K562 (cell line): ENCODE data around the gene PCNX2. TPM values are rescaled to one million over a fixed set of nuclear protein-coding genes. Genes with fewer than 3 reads are reported as not detected.

Source experiments
- C11orf30 ChIP-seq: fragments of 450-650 bp; IDR thresholded peaks from 2 replicates; pipeline ENCODE4 v1.6.1; 2016; ENCODE audit warnings: low read depth, mild to moderate bottlenecking
- CREM ChIP-seq: IDR thresholded peaks from 2 replicates; pipeline ENCODE4 v1.6.1; 2014; ENCODE audit warnings: antibody characterized with exemption, low read depth
- DACH1 ChIP-seq: fragments of 450-650 bp; IDR thresholded peaks from 2 replicates; pipeline ENCODE4 v1.6.1; 2018; ENCODE audit not compliant: partially characterized antibody
- E2F3 ChIP-seq: fragments of 250-450 bp; sonication (Bioruptor Pico); IDR thresholded peaks from 2 replicates; pipeline ENCODE4 v1.4.0; 2020; ENCODE audit warnings: mild to moderate bottlenecking
- ERF ChIP-seq: fragments of 450-650 bp; formaldehyde crosslinking; IDR thresholded peaks from 2 replicates; pipeline ENCODE4 v1.4.0; 2020; ENCODE audit warnings: mild to moderate bottlenecking, mixed read lengths
- ETV1 ChIP-seq: fragments of 450-650 bp; conservative IDR thresholded peaks from 2 replicates; pipeline ENCODE4 v1.6.1; 2016; ENCODE audit warnings: missing genetic modification characterization, control low read depth, low read depth, missing compliant biosample characterization
- HDAC3 ChIP-seq: fragments of 450-650 bp; IDR thresholded peaks from 2 replicates; pipeline ENCODE4 v1.6.1; 2018; ENCODE audit warnings: borderline replicate concordance, mild to moderate bottlenecking, moderate library complexity; ENCODE audit not compliant: partially characterized antibody
- HNRNPUL1 ChIP-seq: fragments of 200-400 bp; formaldehyde crosslinking; IDR thresholded peaks from 2 replicates; pipeline ENCODE4 v1.6.1; 2017; ENCODE audit warnings: low read length
- MTA1 ChIP-seq: fragments of 450-650 bp; IDR thresholded peaks from 2 replicates; pipeline ENCODE4 v1.6.1; 2017; ENCODE audit warnings: borderline replicate concordance
- MYNN ChIP-seq, 2 experiments: sonication (generic); formaldehyde crosslinking in 1 of 2; IDR thresholded peaks; 2 replicates each; pipeline versions ENCODE4 v1.5.0 to v1.6.1; 2016 to 2020; ENCODE audit warnings: antibody characterized with exemption in 1 of 2, missing genetic modification reagents in 1 of 2
- TBL1XR1 ChIP-seq, 2 experiments: IDR thresholded peaks; 2 replicates each; pipeline ENCODE4 v1.6.1; 2012; ENCODE audit warnings: improper control_type of control experiment in 2 of 2, low read length in 2 of 2, mild to moderate bottlenecking in 1 of 2
- TEAD2 ChIP-seq: fragments of 450-650 bp; IDR thresholded peaks from 2 replicates; pipeline ENCODE4 v1.6.1; 2016; ENCODE audit warnings: missing genetic modification characterization, control low read depth, missing compliant biosample characterization
- ZBTB17 ChIP-seq: fragments of 450-650 bp; formaldehyde crosslinking; IDR thresholded peaks from 2 replicates; pipeline ENCODE4 v1.4.0; 2020; ENCODE audit warnings: mild to moderate bottlenecking
- ZNF316 ChIP-seq: fragments of 450-650 bp; IDR thresholded peaks from 2 replicates; pipeline ENCODE4 v1.6.1; 2016
- ZNF41 ChIP-seq: fragments of 250-450 bp; sonication (Bioruptor Pico); conservative IDR thresholded peaks from 2 replicates; pipeline ENCODE4 v1.4.0; 2020; ENCODE audit warnings: mild to moderate bottlenecking
- polyA plus RNA-seq, 8 experiments: library from polyadenylated mRNA; depleted of rRNA in 4 of 8; stranded (reverse) in 5 of 8; unstranded in 3 of 8; fragments of >200 nt; fragmentation: Nextera tagmentation in 2 of 8; fragmentation: Illumina TruSeq in 1 of 8; extraction: Ambion mirVana in 2 of 8; extraction: Trizol in 1 of 8; gene quantifications; 2 replicates each; pipeline versions ENCODE4 v1.2.1 to v1.2.3, GENCODE V29; 2011 to 2014; ENCODE audit warnings: inconsistent platforms in 1 of 8, missing spikeins in 1 of 8
- total RNA-seq, 7 experiments: library from RNA; depleted of rRNA in 6 of 7; stranded (reverse); fragments of >200 nt in 6 of 7; fragmentation: Illumina TruSeq in 2 of 7; extraction: Trizol in 2 of 7; gene quantifications; 2 replicates each; pipeline versions ENCODE4 v1.2.1 to v1.2.3, GENCODE V29; 2011 to 2021; ENCODE audit warnings: low replicate concordance in 1 of 7
- TF ChIP-seq, protein P1 (sequence below): sonication (generic); IDR thresholded peaks from 2 replicates; pipeline ENCODE4 v1.6.1; 2016
- TF ChIP-seq, protein P2 (sequence below): fragments of 450-650 bp; formaldehyde crosslinking; conservative IDR thresholded peaks from 2 replicates; pipeline ENCODE4 v1.4.0; 2022; ENCODE audit warnings: mild to moderate bottlenecking, missing genetic modification characterization
- TF ChIP-seq, protein P3 (sequence below), 2 experiments: IDR thresholded peaks in 1 of 2; conservative IDR thresholded peaks in 1 of 2; 2 replicates each; pipeline ENCODE4 v1.6.1; 2016; ENCODE audit warnings: low read depth in 2 of 2, mild to moderate bottlenecking in 1 of 2, missing compliant biosample characterization in 1 of 2, missing genetic modification characterization in 1 of 2, moderate library complexity in 1 of 2

The PCNX2 gene
- total and polyA plus RNA-seq, 9 of the 15 experiments (the other 6 are each of a cell fraction or from before 2014, with no cell fraction given) = 0.07 to 0.33 TPM; not detected in 7

DNA sequence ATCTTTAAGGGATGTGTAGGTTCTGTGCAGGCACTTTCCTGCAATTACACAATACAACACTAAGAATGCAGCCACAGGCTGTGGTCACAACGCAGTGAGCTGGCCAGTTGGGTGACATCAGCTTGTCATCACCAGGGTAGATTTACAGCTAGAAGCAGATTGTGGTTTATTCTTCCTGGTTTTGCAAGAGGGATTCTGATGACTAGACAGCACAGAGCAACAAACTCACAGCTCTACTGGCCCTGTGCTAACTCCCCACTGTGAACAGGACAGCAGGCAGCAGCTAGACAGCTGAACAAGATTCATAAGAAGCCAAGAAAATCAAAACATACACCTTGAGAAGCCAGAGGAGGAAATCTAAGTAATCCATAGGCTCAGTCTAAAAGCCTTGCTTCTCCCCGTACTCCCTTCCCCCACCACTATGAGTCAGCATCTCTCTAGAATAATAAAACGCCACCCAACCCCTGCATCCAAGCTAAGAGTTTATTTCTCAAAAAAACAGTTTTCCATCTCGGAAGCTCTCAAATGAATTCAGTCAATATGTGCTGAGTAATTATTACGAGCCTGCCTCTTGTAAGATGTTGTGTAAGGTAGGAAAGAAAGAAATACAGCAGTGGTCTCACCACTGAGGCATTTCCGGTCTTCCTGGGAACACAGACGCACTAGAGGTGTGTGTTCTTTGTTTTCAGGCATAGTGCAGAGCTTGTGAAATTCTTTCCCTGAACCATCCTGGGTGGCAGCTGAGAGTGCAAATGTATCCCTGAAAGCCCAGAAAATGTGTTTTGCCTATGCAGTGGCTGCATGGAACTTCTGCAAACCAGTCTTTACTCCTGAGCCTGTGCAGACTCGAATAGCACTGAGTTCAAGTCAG, 182.3 kb downstream of the PCNX2 start (continued):
- peak in 1 of 2 experiments; percentile 80; a peak in 2 of 4 replicates for TF ChIP-seq TBL1XR1 (IDR thresholded peaks at IDR 0.05; ENCODE audit: low read length in 2 of 2)
- TF ChIP-seq ZNF41 (CRISPR knock-in tag) = no peak
- TF ChIP-seq, protein P1, sequence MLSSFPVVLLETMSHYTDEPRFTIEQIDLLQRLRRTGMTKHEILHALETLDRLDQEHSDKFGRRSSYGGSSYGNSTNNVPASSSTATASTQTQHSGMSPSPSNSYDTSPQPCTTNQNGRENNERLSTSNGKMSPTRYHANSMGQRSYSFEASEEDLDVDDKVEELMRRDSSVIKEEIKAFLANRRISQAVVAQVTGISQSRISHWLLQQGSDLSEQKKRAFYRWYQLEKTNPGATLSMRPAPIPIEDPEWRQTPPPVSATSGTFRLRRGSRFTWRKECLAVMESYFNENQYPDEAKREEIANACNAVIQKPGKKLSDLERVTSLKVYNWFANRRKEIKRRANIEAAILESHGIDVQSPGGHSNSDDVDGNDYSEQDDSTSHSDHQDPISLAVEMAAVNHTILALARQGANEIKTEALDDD = peak; percentile 91
- peak; percentile 88 for TF ChIP-seq CREM
- TF ChIP-seq ETV1 (tag) = peak; percentile 88
- TF ChIP-seq MYNN (IDR thresholded peaks at IDR 0.05) = peak; percentile 74; the same call in 1 of the 2 replicates
- TF ChIP-seq MYNN (CRISPR knock-in tag; IDR thresholded peaks at IDR 0.05) = no peak
- no peak for TF ChIP-seq HNRNPUL1
- peak; percentile 53; the same call in 1 of the 2 replicates for TF ChIP-seq TEAD2 (tag)
- peak; percentile 70; the same call in 1 of the 2 replicates for TF ChIP-seq MTA1
- peak; percentile 88 for TF ChIP-seq ZNF316
- peak; percentile 80 for TF ChIP-seq HDAC3
- TF ChIP-seq, protein P2, sequence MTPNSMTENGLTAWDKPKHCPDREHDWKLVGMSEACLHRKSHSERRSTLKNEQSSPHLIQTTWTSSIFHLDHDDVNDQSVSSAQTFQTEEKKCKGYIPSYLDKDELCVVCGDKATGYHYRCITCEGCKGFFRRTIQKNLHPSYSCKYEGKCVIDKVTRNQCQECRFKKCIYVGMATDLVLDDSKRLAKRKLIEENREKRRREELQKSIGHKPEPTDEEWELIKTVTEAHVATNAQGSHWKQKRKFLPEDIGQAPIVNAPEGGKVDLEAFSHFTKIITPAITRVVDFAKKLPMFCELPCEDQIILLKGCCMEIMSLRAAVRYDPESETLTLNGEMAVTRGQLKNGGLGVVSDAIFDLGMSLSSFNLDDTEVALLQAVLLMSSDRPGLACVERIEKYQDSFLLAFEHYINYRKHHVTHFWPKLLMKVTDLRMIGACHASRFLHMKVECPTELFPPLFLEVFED (CRISPR knock-in tag) = no peak
- TF ChIP-seq, protein P3, sequence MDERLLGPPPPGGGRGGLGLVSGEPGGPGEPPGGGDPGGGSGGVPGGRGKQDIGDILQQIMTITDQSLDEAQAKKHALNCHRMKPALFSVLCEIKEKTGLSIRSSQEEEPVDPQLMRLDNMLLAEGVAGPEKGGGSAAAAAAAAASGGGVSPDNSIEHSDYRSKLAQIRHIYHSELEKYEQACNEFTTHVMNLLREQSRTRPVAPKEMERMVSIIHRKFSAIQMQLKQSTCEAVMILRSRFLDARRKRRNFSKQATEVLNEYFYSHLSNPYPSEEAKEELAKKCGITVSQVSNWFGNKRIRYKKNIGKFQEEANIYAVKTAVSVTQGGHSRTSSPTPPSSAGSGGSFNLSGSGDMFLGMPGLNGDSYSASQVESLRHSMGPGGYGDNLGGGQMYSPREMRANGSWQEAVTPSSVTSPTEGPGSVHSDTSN (CRISPR knock-in tag; IDR thresholded peaks at IDR 0.05; ENCODE audit: low read depth) = peak; percentile 68
- TF ChIP-seq, protein P3 (tag; conservative IDR thresholded peaks at IDR 0.05; ENCODE audit: low read depth) = peak; percentile 99
- TF ChIP-seq ERF (CRISPR knock-in tag) = peak; percentile 47; the same call in 1 of the 2 replicates
- TF ChIP-seq ZBTB17 (CRISPR knock-in tag) = 0 out of 2 replicates have a peak, but pooled peaks have one; percentile 50
- TF ChIP-seq DACH1 = peak; percentile 49
- TF ChIP-seq C11orf30 = peak; percentile 91
- no peak for TF ChIP-seq E2F3 (CRISPR knock-in tag)
